Measurements from ENCODE around the gene RIC3.
"Not testable (repeated sequence)": the region's sequence is repeated elsewhere in the genome, so short reads cannot be mapped to it uniquely, and the experiment has no call there.

RIC3 gene

GRCh38 chr11:8190431-8190830, 21.6 kb upstream of the RIC3 start:
- no peak for DNase-seq (ENCODE audit: low read depth)

DNA sequence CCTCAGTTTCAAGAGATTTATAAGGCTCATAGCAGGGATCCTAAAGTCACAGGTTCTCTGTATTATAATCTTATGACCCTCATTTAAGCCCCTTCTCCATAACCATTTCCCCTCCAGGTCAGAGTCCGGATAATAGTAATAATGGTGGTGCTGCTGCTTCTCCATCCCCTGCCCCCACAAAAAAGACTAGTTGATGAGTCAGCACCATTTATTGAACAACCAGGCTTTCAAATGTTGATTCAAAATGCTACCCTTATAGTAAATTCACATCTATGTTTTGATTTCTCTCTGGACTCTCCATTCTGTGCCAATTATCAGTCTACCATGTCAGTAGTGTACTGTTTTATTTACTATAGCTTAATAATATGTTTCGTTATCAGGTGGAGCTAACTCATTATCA, 17.6 kb upstream of the RIC3 start:
- no peak for DNase-seq (ENCODE audit: low read depth)

DNA sequence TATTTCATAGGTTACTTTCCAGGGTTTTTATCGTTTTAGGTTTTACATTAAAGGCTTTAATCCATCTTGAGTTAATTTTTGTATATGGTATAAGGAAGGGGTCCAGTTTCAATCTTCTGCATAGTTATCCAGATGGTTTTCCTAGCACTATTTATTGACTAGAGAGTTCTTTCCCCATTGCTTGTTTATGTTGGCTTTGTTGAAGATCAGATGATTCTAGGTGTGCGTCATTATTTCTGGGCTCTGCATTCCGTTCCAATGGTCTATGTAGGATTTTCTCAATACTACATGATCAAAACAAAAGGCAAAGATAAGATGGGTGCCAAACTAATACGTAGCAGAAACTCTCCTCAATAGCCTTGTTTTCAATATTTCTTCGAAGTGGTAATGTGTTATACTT, 14.3 kb upstream of the RIC3 start:
- DNase-seq (ENCODE audit: low read depth): no peak

DNA sequence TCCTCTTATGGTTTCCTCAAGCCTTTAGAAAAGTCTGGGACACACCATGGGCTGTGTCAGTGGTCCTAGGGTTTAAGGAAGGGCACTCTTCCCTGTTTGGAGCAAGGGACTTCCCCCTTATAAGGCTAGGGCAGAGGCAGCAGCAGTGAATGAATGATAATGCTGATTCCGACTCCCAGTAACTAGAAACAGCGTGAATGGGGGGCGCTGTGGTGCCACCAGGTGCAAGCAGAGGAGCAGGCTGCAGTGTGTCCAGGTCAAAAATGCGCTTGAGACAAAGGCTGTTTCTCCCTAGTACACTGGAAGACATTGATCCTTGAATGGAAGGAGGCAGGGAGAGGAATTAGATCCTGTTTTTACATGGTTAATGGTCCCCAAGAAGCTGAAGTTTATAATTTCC, 11.6 kb upstream of the RIC3 start:
- no peak for DNase-seq (ENCODE audit: low read depth)

- no peak for DNase-seq (ENCODE audit: low read depth)
These were observed 9.5 kb upstream of the RIC3 start for GRCh38 chr11:8178297-8178696.

DNA sequence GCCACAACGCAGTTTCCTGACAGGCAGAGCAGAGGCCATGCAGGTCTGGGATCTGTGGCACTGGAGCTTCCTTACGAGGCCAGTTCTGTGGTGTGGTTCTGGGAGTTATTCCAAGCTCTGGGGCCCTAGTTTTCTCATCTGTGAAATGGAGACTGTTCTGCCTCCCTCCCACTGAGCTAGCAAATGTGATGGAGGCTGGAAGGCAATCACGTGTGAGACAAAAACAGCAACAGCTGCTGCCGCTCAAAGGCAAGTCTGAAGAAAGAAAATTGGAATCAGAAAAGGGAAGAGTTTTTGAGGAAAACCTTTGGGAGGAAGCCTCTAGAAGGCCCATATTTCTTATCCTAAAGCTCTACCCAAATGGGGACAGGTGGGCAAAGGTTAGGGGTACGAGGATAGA, 8.3 kb upstream of the RIC3 start:
- no peak for DNase-seq (ENCODE audit: low read depth)

GRCh38 chr11:8167796-8168195, 1.0 kb downstream of the RIC3 start:
- DNase-seq (ENCODE audit: low read depth): no peak

GRCh38 chr11:8164746-8165145, 4.1 kb downstream of the RIC3 start:
- no peak for DNase-seq (ENCODE audit: low read depth)

- not testable (repeated sequence) for DNase-seq (ENCODE audit: low read depth)
These were observed 7.1 kb downstream of the RIC3 start for GRCh38 chr11:8161627-8162304.

DNA sequence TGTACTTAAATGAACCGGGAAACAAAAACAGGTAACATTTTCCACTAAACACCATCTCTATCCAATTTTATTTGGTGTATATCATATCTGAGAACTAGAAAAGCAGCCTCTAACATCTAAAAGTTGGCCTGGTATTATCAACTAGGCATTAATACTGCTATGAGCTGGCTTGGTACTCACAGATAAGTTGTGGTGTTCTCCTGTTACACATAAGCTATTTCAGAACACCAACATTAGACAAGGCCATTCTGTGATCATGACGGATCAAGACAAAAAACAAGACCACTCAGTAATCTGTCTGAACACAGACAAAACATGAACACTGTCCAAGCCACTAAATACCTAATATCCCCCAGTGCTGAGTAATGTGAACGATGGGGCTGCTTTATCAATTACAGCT, 11.9 kb downstream of the RIC3 start:
- no peak for DNase-seq (ENCODE audit: low read depth)

GRCh38 chr11:8149726-8150125, 19.1 kb downstream of the RIC3 start:
- DNase-seq (ENCODE audit: low read depth): no peak

DNA sequence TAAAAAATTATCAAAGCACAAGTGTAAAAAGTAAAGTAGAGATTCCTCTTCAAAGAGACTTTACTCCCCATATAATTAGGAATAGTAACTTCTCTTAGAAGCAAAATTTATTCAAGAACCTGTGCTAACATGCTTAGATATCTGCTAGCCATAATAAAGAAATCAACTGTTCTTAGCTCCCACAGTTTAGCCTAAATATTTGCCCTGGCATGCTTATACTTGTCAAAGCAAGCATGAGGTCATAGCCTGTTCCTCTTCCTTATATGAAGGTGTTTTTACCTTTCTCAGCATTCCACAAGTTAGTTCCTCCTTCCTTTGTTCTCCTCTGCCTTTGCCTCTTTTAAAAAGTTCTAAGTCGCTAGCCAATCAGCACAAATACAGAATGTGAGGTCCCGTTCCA, 30.3 kb downstream of the RIC3 start:
- no peak for DNase-seq (ENCODE audit: low read depth)

GRCh38 chr11:8127447-8127846, 41.4 kb downstream of the RIC3 start:
- DNase-seq (ENCODE audit: low read depth): no peak

DNA sequence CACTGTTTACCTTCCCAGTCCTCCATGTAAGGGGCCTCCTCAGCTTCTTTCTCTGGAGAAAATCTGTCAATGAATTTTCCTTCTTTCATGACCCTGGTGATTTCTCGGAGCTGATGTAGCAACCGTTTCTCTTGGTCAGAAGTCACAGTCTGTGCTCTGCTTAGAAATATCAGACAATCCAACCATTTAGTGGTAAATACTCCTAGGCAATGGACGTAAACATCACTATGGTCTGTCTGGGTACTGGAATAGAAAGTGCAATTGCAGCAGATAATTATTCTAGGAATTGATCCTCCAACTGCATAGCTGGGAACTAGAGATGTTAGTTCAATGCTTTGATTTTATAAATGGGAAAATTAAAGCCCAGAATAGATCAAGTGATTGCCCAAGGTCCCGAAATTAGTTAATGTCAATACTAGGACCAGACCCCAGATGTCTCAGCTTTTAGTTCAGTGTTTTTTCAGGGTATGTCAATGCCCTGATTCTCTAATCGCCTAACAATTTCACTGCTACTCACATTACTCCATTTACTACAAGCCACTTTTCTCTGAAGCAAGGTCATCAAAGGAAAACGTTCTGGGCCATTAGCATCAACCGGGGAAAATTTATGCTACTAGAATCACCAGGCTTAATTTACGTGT, 42.1 kb downstream of the RIC3 start:
- DNase-seq (ENCODE audit: low read depth): no peak

DNA sequence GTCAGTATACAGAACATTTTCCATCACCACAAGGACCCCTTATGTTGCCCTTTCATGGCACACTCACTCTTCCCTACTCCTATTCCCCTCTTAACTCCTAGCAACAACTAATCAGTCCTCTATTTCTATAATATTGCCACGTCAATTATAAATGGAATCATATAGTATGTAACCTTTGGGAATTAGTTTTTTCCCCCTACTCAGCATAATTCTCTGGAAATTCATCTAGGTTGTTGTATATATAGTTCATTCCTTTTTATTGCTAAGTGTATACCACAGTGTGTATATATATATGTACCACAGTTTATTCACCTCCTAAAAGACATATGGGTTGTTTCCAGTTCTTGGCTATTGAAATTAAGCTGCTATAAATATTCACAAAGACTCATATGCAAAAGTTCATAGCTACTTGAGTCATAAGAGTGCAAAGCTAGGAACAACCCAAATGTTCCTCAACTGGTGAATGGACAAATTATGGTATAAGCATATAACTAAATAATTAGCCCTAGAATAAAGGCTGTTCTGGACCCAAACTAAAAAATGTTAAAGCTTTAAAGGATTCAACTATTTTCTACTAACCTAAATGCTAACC, 46.6 kb downstream of the RIC3 start:
- DNase-seq (ENCODE audit: low read depth): no peak

- DNase-seq (ENCODE audit: low read depth): no peak
These were observed 57.2 kb downstream of the RIC3 start for GRCh38 chr11:8111636-8112035.

- DNase-seq (ENCODE audit: low read depth): no peak
These were observed 58.4 kb downstream of the RIC3 start for GRCh38 chr11:8110396-8110795.

- DNase-seq (ENCODE audit: low read depth): no peak
These were observed 59.1 kb downstream of the RIC3 start for GRCh38 chr11:8109675-8110074.

DNA sequence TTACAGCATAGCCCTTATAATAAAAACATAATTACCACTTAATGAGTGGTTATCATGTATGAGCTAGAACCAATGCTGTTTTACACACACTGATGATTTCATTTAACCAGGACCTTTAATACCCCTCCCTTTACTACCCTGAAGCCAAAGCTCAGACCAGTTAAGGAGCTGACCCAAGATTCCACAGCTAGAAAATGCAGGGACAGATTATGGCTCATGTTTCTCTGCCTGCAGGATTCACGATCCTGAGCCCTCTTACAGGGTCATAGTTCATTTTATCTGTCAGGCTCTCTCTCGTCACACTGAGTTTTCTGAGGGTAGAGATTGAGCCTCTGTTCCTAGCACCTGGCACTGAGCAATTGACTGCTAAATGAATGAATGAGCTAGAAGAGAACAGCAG, 60.4 kb downstream of the RIC3 start:
- DNase-seq (ENCODE audit: low read depth): no peak

DNA sequence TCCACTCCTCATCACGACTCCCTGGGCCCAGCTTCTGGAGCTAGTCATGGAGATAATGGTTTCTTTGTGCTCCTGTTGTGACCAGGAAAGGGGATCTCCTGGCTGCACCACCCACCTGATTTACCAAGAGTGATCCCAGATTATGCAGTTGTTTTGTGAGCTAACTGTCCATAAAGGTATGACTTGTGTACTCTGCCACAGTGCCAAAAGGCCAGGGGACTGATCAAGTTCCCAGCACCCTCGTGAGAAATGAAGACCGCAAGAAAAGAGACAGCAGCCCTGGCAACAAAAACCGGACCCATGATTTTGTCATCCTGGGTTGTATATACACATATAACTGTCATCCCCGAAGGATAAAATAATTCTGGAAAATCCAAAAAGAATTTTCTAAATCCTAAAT, 61.2 kb downstream of the RIC3 start:
- no peak for DNase-seq (ENCODE audit: low read depth)

GRCh38 chr11:8106679-8107078, 62.1 kb downstream of the RIC3 start:
- DNase-seq (ENCODE audit: low read depth): no peak

GRCh38 chr11:8105666-8106065, 63.2 kb downstream of the RIC3 start:
- DNase-seq (ENCODE audit: low read depth): no peak

GRCh38 chr11:8105133-8105532, 63.7 kb downstream of the RIC3 start:
- DNase-seq (ENCODE audit: low read depth): no peak

DNA sequence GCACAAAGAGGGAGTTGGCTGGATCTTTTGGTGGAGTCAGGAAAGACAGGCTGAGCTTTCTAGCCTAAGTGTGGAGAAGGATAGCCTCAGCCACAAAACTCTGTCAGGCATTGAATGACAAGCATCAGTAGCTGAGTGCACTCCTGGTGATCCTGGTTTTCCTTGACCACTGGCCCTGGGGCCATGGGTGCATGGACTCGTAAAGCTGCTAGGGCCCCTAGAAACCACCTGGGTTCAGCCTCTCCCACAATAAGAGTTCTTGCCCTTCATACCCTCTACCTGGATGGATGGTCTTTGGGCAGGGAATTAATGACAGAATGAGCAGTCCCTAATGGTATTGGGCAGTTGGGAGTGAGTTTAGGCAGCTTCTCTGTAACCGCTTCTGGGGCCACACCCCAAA, 64.9 kb downstream of the RIC3 start:
- no peak for DNase-seq (ENCODE audit: low read depth)

Data from activated T-helper 1 cell treated with Interleukin-2 at 50 U/mL for 16 hours (primary cell).